ENCODE measurements around the gene SPNS2.

DNA sequence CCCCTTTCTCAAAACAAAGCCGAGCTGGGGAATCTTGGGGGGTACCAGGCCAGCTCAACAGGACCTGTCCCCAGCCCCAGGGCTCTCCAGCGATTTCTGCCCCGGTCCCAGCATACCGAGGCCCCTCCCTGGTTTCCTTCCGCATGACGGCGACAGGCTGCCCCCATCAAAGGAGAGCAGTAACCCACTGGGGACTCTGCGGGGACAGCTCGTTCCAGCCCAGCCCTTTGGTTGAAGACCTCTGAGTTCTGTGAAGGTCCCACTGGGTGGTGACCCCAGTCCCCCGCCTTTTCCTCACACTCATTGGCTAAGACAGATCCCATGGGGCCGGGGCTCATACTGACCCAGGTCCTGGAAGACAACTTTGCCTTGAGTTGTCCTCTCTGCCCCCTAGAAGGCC lies 89.7 kb downstream of the SPNS2 start:
- TF ChIP-seq JUND (IDR thresholded peaks at IDR 0.05) (no peak), RAD21 (IDR thresholded peaks at IDR 0.05) (no peak), GABPA (IDR thresholded peaks at IDR 0.05 in 1 of 2, conservative IDR thresholded peaks at IDR 0.05 in 1 of 2) (no peak), EGR1 (IDR thresholded peaks at IDR 0.05; ENCODE audit: low read depth in 2 of 2) (no peak), HNF4G (IDR thresholded peaks at IDR 0.05) (no peak), TAF1 (conservative IDR thresholded peaks at IDR 0.05) (no peak), SP1 (IDR thresholded peaks at IDR 0.05) (no peak), YY1 (IDR thresholded peaks at IDR 0.05) (no peak)
- TF ChIP-seq, protein P1, sequence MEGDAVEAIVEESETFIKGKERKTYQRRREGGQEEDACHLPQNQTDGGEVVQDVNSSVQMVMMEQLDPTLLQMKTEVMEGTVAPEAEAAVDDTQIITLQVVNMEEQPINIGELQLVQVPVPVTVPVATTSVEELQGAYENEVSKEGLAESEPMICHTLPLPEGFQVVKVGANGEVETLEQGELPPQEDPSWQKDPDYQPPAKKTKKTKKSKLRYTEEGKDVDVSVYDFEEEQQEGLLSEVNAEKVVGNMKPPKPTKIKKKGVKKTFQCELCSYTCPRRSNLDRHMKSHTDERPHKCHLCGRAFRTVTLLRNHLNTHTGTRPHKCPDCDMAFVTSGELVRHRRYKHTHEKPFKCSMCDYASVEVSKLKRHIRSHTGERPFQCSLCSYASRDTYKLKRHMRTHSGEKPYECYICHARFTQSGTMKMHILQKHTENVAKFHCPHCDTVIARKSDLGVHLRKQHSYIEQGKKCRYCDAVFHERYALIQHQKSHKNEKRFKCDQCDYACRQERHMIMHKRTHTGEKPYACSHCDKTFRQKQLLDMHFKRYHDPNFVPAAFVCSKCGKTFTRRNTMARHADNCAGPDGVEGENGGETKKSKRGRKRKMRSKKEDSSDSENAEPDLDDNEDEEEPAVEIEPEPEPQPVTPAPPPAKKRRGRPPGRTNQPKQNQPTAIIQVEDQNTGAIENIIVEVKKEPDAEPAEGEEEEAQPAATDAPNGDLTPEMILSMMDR (IDR thresholded peaks at IDR 0.05; ENCODE audit: low read depth, low read length, missing input control): no peak
- TF ChIP-seq, protein P2, sequence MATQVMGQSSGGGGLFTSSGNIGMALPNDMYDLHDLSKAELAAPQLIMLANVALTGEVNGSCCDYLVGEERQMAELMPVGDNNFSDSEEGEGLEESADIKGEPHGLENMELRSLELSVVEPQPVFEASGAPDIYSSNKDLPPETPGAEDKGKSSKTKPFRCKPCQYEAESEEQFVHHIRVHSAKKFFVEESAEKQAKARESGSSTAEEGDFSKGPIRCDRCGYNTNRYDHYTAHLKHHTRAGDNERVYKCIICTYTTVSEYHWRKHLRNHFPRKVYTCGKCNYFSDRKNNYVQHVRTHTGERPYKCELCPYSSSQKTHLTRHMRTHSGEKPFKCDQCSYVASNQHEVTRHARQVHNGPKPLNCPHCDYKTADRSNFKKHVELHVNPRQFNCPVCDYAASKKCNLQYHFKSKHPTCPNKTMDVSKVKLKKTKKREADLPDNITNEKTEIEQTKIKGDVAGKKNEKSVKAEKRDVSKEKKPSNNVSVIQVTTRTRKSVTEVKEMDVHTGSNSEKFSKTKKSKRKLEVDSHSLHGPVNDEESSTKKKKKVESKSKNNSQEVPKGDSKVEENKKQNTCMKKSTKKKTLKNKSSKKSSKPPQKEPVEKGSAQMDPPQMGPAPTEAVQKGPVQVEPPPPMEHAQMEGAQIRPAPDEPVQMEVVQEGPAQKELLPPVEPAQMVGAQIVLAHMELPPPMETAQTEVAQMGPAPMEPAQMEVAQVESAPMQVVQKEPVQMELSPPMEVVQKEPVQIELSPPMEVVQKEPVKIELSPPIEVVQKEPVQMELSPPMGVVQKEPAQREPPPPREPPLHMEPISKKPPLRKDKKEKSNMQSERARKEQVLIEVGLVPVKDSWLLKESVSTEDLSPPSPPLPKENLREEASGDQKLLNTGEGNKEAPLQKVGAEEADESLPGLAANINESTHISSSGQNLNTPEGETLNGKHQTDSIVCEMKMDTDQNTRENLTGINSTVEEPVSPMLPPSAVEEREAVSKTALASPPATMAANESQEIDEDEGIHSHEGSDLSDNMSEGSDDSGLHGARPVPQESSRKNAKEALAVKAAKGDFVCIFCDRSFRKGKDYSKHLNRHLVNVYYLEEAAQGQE (IDR thresholded peaks at IDR 0.05): no peak
- TF ChIP-seq, protein P3, sequence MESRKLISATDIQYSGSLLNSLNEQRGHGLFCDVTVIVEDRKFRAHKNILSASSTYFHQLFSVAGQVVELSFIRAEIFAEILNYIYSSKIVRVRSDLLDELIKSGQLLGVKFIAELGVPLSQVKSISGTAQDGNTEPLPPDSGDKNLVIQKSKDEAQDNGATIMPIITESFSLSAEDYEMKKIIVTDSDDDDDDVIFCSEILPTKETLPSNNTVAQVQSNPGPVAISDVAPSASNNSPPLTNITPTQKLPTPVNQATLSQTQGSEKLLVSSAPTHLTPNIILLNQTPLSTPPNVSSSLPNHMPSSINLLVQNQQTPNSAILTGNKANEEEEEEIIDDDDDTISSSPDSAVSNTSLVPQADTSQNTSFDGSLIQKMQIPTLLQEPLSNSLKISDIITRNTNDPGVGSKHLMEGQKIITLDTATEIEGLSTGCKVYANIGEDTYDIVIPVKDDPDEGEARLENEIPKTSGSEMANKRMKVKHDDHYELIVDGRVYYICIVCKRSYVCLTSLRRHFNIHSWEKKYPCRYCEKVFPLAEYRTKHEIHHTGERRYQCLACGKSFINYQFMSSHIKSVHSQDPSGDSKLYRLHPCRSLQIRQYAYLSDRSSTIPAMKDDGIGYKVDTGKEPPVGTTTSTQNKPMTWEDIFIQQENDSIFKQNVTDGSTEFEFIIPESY (IDR thresholded peaks at IDR 0.05): no peak
- TF ChIP-seq, protein P4, sequence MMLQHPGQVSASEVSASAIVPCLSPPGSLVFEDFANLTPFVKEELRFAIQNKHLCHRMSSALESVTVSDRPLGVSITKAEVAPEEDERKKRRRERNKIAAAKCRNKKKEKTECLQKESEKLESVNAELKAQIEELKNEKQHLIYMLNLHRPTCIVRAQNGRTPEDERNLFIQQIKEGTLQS (IDR thresholded peaks at IDR 0.05): no peak
- TF ChIP-seq, protein P5, sequence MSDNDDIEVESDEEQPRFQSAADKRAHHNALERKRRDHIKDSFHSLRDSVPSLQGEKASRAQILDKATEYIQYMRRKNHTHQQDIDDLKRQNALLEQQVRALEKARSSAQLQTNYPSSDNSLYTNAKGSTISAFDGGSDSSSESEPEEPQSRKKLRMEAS (IDR thresholded peaks at IDR 0.05): no peak

Data from liver (tissue), 3 donors.